IPS DF 19.7 (cell line): ENCODE results near the gene ECHDC1.
"Not testable (repeated sequence)": the region's sequence is repeated elsewhere in the genome, so short reads cannot be mapped to it uniquely, and the experiment has no call there.

Experiments
- DNase-seq: peaks from one replicate; pipeline ENCODE4 v3.0.0-alpha.2; 2013; ENCODE audit warnings: low read depth, low spot score

Gene ECHDC1

GRCh38 chr6:127342946-127343808 lies at the start of gene ECHDC1:
TSS of gene ECHDC1 (minus strand) at chr6:127343609. CDS start at chr6:127331028, 12,581 bp downstream.
- no peak for DNase-seq

GRCh38 chr6:127392301-127392700 lies 48.9 kb upstream of the ECHDC1 start:
- DNase-seq, result no peak

GRCh38 chr6:127391094-127391953 lies 47.9 kb upstream of the ECHDC1 start:
- no peak for DNase-seq

DNA sequence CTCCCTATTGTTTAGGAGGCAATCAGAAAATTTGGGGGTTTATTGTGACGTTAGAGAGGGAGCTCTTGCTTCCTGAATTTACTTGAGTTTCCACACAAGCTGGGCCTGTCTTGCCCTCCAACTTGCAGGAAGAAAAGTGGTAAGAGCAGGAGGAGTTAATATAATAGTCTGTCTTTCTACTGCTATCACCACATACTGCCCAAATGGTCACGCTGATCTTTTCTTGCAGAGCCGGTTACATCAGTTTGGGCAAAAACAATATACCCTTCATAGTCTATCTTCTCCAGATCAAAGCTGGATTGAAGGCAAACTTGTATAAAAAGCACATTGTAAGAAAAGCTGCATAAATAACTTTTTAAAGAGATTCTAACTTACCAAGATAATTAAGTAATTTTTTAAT lies 46.3 kb upstream of the ECHDC1 start:
- no peak for DNase-seq

- no peak for DNase-seq
Measured at GRCh38 chr6:127385668-127386430, 42.4 kb upstream of the ECHDC1 start.

GRCh38 chr6:127384848-127385247 lies 41.4 kb upstream of the ECHDC1 start:
- DNase-seq, result not testable (repeated sequence)

- no peak for DNase-seq
Measured at GRCh38 chr6:127383988-127384387, 40.6 kb upstream of the ECHDC1 start.

- no peak for DNase-seq
Measured at GRCh38 chr6:127382413-127382812, 39.0 kb upstream of the ECHDC1 start.

DNA sequence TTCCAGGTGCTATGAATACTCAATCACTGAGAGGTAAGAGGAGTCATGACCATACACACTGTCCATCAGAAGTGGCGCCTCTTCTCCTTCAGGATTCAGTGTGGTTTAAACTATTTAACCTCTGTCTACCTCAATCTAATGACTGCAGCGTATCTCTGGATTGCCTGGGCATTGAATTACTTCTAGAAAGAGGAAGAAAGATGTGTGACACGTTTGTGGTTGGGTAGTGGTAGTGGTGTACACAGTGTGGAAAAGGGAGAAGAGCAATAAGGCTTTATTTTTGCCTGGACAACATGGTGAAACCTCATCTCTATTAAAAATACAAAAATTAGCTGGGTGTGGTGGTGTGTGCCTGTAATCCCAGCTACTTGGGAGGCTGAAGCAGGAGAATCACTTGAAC lies 38.0 kb upstream of the ECHDC1 start:
- DNase-seq, result no peak

GRCh38 chr6:127376685-127377084 lies 33.3 kb upstream of the ECHDC1 start:
- DNase-seq, result no peak

DNA sequence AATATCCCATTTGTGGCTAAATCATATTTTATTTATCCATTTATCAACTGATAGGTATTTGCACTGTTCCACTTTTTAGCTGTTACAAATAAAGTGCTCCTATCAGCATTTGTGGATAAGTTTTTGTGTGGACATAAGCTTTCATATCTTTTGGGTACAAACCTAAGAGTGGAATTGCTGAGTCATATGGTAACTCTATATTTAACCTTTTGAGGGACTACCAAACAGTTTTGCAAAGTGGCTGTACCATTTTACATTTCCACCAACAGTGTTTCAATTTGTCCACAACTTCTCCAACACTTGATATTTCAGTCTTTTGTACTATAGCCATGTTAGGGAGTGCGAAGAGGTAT lies 23.6 kb upstream of the ECHDC1 start:
- DNase-seq, result no peak

DNA sequence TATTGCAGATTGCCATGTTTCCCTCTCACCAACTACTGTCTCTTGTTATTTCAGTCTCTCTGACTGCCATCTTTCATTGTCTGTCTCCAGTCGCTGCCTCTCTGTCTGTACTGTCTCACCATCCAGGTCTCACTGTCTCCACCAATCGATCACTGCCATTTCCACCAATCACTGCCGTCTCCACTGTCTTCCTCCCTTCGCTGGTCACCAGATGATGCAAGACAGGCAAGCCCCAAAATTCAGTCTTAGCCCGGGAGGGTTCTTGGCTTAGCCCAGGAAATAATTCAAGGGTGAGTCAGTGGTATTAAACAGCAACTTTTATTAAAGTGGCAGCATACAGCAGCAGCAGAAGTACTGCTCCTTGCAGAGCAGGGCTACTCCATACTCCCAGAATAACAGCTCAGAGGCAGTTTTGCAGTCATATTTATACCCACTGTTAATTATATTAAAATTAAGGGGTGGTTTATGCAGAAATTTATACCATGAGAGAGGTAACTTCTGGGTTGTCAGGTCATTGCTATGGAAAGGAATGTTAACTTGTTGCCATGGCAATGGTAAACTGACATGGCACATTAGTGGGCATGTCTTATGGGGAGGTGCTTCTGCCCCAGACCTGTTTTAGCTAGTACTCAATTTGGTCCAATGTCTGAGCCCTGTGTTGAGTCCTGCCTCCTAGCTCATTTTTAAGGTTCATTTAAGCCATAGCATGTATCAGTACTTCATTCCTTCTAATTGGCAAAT lies 23.0 kb upstream of the ECHDC1 start:
- no peak for DNase-seq

DNA sequence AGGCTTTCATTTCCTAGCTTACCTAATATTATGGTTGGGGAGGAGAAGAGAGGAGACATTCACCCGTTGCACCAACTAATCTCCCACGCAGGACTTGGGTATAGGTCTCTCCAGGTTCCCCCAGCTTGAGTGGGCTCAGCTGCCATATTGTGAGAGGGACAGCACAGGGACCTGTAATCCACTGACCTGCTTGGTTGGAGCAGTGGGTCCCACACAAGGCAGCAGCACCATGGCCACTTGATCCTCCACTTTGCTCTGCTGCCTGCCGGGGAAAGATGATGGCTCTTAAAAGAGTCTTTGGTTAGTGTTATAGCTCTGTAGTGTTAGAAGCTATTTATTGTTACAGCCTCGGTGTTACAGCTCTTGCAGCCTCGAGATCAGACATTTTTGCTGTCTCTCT lies 22.5 kb upstream of the ECHDC1 start:
- no peak for DNase-seq

- no peak for DNase-seq
Measured at GRCh38 chr6:127352524-127352923, 9.1 kb upstream of the ECHDC1 start.

DNA sequence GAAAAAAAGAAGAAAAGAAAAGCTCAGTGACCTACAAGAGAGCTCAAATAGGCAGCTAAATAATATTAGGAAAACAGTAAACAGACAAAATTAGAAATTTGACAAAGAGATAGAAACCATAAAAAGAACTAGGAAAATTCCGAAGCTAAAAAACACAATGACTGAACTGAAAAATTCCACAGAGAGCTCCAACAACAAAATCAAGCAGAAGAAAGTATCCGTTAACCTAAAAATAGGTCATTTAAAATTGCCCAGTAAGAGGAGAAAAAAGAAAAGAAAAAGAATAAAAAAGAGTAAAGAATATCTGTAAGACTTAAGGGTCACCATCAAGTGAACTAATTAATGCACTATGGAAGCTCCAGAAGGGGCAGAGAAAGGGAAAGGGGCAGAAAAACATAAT lies 6.6 kb upstream of the ECHDC1 start:
- no peak for DNase-seq

DNA sequence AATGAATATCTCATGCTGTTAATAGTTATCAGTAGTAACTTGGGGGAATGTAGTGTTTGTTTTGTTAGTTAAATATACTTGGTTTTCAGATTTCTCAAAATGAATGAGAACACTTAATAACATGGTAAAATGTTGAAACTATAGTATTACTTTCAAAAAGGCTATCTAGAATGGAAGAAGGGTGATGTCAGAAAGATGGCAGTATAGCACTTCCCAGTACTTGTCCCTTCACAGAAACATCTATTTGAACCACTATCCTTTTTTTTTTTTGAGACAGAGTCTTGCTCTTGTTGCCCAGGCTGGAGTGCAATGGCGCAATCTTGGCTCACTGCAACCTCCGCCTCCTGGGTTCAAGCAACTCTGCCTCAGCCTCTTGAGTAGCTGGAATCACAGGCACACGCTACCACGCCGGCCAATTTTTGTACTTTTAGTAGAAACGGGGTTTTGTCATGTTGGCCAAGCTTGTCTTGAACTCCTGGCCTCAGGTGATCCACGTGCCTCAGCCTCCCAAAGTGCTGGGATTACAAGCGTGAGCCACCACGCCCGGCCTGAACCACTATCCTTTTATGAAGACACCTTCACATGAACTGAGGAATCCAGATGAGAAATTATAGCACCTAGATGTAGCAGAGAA lies 4.7 kb upstream of the ECHDC1 start:
- DNase-seq, result no peak

DNA sequence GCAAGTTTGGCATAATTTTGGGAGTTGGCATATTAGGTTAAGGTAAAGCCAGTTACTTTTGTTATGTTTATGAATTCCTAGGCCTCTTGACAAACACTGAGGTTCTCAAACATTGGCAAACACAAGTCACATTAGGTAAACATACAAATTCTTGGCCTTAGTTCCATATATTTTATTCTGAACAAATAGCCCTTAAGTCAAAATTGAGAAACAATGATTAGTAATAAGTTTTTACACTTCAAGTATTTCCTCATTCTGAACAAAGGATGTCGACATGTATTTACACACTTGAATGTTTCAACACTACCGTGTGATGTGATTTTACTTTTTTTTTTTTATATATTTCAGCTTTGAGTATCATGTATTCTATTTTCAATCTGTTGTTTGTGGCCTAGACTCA lies 3.8 kb upstream of the ECHDC1 start:
- no peak for DNase-seq

DNA sequence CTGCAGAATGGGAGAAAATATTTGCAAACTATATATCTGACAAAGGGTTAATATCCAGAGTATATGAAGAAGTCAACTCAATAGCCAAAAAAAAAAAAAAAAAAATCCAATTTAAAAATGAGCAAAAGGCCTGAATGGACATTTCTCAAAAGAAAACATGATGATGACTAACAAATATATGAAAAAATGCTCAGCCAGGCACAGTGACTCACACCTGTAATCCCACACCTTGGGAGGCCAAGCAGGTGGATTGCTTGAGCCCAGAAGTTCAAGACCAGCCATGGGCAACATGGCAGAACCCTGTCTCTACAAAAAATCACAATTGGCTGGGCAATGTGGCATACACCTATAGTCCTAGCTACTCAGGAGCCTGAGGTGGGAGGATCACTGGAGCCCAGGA lies 2.1 kb upstream of the ECHDC1 start:
- no peak for DNase-seq

DNA sequence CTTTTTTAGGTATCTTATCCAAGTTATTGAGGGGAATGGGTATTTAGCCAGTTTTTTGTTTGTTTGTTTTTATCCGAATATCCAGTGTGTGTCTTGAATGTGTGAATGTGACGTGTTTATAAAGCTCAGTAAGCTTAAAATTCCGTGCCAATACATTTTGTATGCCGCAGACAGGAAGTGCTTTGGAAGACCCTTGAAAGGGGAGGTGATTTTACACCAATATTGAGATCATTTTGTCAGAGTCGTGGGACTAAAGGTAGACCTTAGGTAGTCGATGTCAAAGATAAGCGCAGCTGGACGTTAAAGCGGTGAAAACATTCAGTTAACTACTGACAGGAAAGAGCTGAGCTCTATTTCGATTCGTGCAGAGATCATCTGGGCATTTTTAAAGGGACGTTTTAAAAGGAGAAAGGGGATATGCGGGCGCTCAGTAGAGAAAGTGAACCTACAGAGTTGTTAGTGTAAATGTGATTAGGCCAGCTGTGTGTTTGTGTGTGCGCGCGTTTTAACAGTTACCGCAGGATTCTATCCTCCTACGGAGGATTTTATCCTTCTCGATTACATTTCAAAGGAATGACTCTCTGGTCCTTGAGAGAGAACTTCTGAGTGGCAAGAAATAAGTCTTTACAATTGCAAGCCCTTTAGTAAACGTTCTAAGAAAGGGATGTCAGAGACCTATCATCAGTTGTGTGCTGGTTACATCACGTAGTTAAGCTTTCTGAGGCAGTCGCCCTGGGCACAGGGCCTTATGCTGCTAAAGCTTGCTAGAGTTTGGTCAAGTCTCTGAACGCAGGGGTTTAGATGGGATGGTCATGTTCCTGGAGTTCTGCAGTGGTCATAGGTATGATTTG lies 625 bp upstream of the ECHDC1 start:
- DNase-seq, result no peak
